Lung (tissue), 13 donors: ENCODE data around the gene INTS11. TPM values are rescaled to one million over a fixed set of nuclear protein-coding genes. Genes with fewer than 3 reads are reported as not detected.

Source experiments
- ATAC-seq: fragments of 200-7000 bp; cut with Tn5 transposase; one replicate; pipeline ENCODE4 v1.9.1; 2020; ENCODE audit warnings: moderate number of reproducible peaks; ENCODE audit not compliant: insufficient read depth, low FRiP score
- DNase-seq, 3 donors: peaks; one replicate each; pipeline ENCODE4 v3.0.0-alpha.2; 2013 to 2017
- H3K27ac ChIP-seq, 2 donors: one replicate each; pipeline ENCODE4 v1.5.1; 2013; ENCODE audit warnings: mild to moderate bottlenecking in 2 of 2, moderate library complexity in 2 of 2, control low read depth in 1 of 2, inconsistent platforms in 1 of 2, low read depth in 1 of 2, low read length in 1 of 2
- H3K27me3 ChIP-seq, 3 donors: one replicate each; pipeline ENCODE4 v1.5.1; 2013; ENCODE audit warnings: low read length in 2 of 3; ENCODE audit not compliant: control insufficient read depth in 3 of 3, insufficient read depth in 3 of 3
- H3K36me3 ChIP-seq, 4 donors: one replicate each; pipeline ENCODE4 v1.5.1; 2013; ENCODE audit warnings: low read length in 4 of 4, mild to moderate bottlenecking in 1 of 4, moderate library complexity in 1 of 4; ENCODE audit not compliant: control insufficient read depth in 4 of 4, insufficient read depth in 4 of 4
- H3K4me1 ChIP-seq, 5 donors: one replicate each; pipeline ENCODE4 v1.5.1; 2013; ENCODE audit warnings: low read length in 5 of 5, mild to moderate bottlenecking in 2 of 5, moderate library complexity in 1 of 5; ENCODE audit not compliant: control insufficient read depth in 5 of 5, insufficient read depth in 5 of 5
- H3K4me3 ChIP-seq: one replicate; pipeline ENCODE4 v1.5.1; 2013; ENCODE audit warnings: mild to moderate bottlenecking, control low read depth, moderate library complexity
- H3K9ac ChIP-seq, 2 donors: one replicate each; pipeline ENCODE4 v1.5.1; 2013; ENCODE audit warnings: low read length in 2 of 2, control low read depth in 1 of 2; ENCODE audit not compliant: insufficient read depth in 1 of 2
- H3K9me3 ChIP-seq, 4 donors: one replicate each; pipeline ENCODE4 v1.5.1; 2013; ENCODE audit warnings: low read length in 3 of 4, mild to moderate bottlenecking in 1 of 4, moderate library complexity in 1 of 4; ENCODE audit not compliant: control insufficient read depth in 4 of 4, insufficient read depth in 3 of 4
- WGBS, 2 donors: extraction: QIAGEN DNeasy Blood & Tissue Kit; methylation state at CpG; one replicate each; pipeline ENCODE4 v1.1.7; 2013; 5-methylcytosine and 5-hydroxymethylcytosine counted together
- polyA plus RNA-seq, 2 donors: library from polyadenylated mRNA; stranded (reverse); fragments of 200-250 nt; gene quantifications; one replicate each; pipeline ENCODE4 v1.2.1, GENCODE V29; 2013
- small RNA-seq: library from RNA; depleted of rRNA; stranded (forward); fragments of <200 nt; gene quantifications from one replicate; pipeline ENCODE3, GENCODE V24; 2014; ENCODE audit warnings: low replicate concordance
- total RNA-seq, 2 donors: library from RNA; depleted of rRNA in 1 of 2; stranded (reverse); fragments of >200 nt in 1 of 2; gene quantifications; one replicate each; pipeline ENCODE4 v1.2.1, GENCODE V29; 2014 to 2021
- TF ChIP-seq, protein P1 (sequence below): IDR thresholded peaks from 2 replicates; pipeline ENCODE4 v1.5.1; 2012; ENCODE audit warnings: mild to moderate bottlenecking; ENCODE audit errors: control extremely low read depth, extremely low read depth
- donor health status: control.
- donor health status: control.
- donor health status: Bipolar disorder and iron deficiency.
- donor health status: healthy.
- donor health status: DM: yes; HTN: yes; CAD: no.

Gene INTS11
- total and polyA plus RNA-seq, 4 donors: 89.8 to 130 (median 96.7) TPM

DNA sequence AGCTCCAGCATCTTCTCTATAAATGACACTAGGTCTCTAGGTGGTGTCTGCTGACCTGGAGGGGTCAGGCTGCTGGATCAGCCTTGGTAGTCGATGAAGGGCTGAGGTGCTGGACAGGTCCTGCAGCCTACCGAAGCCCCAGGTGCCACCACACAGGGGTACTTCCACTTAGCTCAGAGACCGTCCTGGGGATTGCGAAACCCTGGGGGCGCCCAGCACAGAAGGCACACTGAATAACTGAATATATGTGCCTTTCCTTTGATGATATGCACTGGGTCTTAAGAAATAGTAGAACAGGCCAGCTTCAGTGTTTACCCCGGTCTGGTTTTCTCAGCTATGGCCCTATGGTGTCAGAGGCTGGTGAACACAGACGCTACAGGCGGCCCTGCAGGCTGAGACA is 61.7 kb downstream of the INTS11 start:
- WGBS, 2 donors: 82 to 89% methylated on average over 8 of the region's 8 CpGs
- no peak for ATAC-seq
- DNase-seq: no peak
- peaks cover 0 to 5% (median 0%) of the 10 kb centered on the region in 4 donors for H3K9me3 ChIP-seq
- peaks cover 6 to 55% (median 14%) of the 10 kb centered on the region in 4 donors for H3K36me3 ChIP-seq
- no peak overlapping the region for H3K27ac ChIP-seq
- TF ChIP-seq, protein P1, sequence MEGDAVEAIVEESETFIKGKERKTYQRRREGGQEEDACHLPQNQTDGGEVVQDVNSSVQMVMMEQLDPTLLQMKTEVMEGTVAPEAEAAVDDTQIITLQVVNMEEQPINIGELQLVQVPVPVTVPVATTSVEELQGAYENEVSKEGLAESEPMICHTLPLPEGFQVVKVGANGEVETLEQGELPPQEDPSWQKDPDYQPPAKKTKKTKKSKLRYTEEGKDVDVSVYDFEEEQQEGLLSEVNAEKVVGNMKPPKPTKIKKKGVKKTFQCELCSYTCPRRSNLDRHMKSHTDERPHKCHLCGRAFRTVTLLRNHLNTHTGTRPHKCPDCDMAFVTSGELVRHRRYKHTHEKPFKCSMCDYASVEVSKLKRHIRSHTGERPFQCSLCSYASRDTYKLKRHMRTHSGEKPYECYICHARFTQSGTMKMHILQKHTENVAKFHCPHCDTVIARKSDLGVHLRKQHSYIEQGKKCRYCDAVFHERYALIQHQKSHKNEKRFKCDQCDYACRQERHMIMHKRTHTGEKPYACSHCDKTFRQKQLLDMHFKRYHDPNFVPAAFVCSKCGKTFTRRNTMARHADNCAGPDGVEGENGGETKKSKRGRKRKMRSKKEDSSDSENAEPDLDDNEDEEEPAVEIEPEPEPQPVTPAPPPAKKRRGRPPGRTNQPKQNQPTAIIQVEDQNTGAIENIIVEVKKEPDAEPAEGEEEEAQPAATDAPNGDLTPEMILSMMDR: no peak
- H3K4me1 ChIP-seq: peaks cover 0 to 12% (median 0%) of the 10 kb centered on the region in 5 donors
- H3K4me3 ChIP-seq: no peak overlapping the region
- no peaks in the 10 kb centered on the region for H3K27me3 ChIP-seq
- H3K9ac ChIP-seq: no peak overlapping the region

DNA sequence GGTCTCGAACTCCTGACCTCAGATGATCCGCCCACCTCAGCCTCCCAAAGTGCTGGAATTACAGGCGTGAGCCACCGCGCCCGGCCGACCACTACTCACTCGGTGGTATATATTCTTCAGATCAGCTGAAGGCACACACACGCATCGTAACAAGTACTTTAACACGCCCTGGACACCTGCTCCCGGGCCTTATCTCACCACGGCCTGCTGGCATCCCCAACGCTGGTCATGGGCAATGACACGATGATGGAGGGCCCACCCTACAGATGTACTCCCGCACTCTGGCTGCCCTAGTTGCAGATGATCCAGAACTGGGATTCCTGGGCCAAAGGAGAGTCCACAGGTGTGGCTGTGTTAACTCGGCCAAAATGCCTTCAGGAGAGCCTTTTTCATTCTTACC is 62.4 kb downstream of the INTS11 start:
- no peaks in the 10 kb centered on the region for H3K27me3 ChIP-seq
- H3K27ac ChIP-seq: no peak overlapping the region
- H3K9ac ChIP-seq: no peak overlapping the region
- ATAC-seq (no peak), DNase-seq (no peak)
- no peak overlapping the region for H3K4me3 ChIP-seq
- TF ChIP-seq, protein P1: no peak
- peaks cover 0 to 10% (median 0%) of the 10 kb centered on the region in 5 donors for H3K4me1 ChIP-seq
- H3K36me3 ChIP-seq: peaks cover 6 to 52% (median 14%) of the 10 kb centered on the region in 4 donors
- 97% methylated on average over 17 of the region's 17 CpGs for WGBS, 2 donors
- H3K9me3 ChIP-seq: peaks cover 0 to 5% (median 0%) of the 10 kb centered on the region in 4 donors

Small RNAs within 50 kb of the gene (small RNA-seq; reads per million reads assigned to genes)
- 0.08 reads per million for gene MIR6726

Other genes with a start within 250 kb of the INTS11 start
- 10 to 100 TPM in 1 of 2 donors, 1 to 10 TPM in 1; 9.9 to 19.2 TPM for gene C1orf159, start 208.6 kb downstream of the INTS11 start, total RNA-seq
- 10 to 100 TPM in 1 of 2 donors, 1 to 10 TPM in 1; 9.5 to 16.7 TPM for gene C1orf159, start 208.6 kb downstream of the INTS11 start, polyA plus RNA-seq
- gene TTLL10, start 150.8 kb downstream of the INTS11 start, total RNA-seq: 10 to 100 TPM in 1 of 2 donors, 1 to 10 TPM in 1; 4.8 to 19.7 TPM
- 1 to 10 TPM; 3.7 to 4.3 TPM for gene TTLL10, start 150.8 kb downstream of the INTS11 start, polyA plus RNA-seq
- gene TNFRSF18, start 118.1 kb downstream of the INTS11 start, total RNA-seq: 1 to 10 TPM; 2.7 to 4.0 TPM
- 1 to 10 TPM; 1.8 to 2.1 TPM for gene TNFRSF18, start 118.1 kb downstream of the INTS11 start, polyA plus RNA-seq
- gene TNFRSF4, start 110.5 kb downstream of the INTS11 start, total RNA-seq: 1 to 10 TPM; 3.6 to 5.3 TPM
- gene TNFRSF4, start 110.5 kb downstream of the INTS11 start, polyA plus RNA-seq: 10 to 100 TPM in 1 of 2 donors, 1 to 10 TPM in 1; 8.5 to 11.3 TPM
- 100 to 1,000 TPM in 1 of 2 donors, 10 to 100 TPM in 1; 65.7 to 189 TPM for gene SDF4, start 92.7 kb downstream of the INTS11 start, total RNA-seq
- gene SDF4, start 92.7 kb downstream of the INTS11 start, polyA plus RNA-seq: 100 to 1,000 TPM; 108 to 178 TPM
- 10 to 100 TPM in 1 of 2 donors, 1 to 10 TPM in 1; 7.0 to 28.3 TPM for gene B3GALT6, start 92.4 kb downstream of the INTS11 start, total RNA-seq
- gene B3GALT6, start 92.4 kb downstream of the INTS11 start, polyA plus RNA-seq: 10 to 100 TPM; 12.7 to 18.9 TPM
- 1 to 10 TPM; 1.5 to 2.5 TPM for gene C1QTNF12, start 77.9 kb downstream of the INTS11 start, total RNA-seq
- 1 to 10 TPM; 1.2 to 3.0 TPM for gene C1QTNF12, start 77.9 kb downstream of the INTS11 start, polyA plus RNA-seq
- 10 to 100 TPM; 36.0 to 57.4 TPM for gene UBE2J2, start 50.8 kb downstream of the INTS11 start, total RNA-seq
- 10 to 100 TPM; 45.9 to 48.2 TPM for gene UBE2J2, start 50.8 kb downstream of the INTS11 start, polyA plus RNA-seq
- gene SCNN1D, start 44.2 kb downstream of the INTS11 start, total RNA-seq: 1 to 10 TPM; 2.3 to 2.4 TPM
- 1 to 10 TPM in 1 of 2 donors, under 1 TPM in 1; 0.94 to 3.5 TPM for gene SCNN1D, start 44.2 kb downstream of the INTS11 start, polyA plus RNA-seq
- gene ACAP3, start 16.7 kb downstream of the INTS11 start, total RNA-seq: 10 to 100 TPM; 33.6 to 62.8 TPM
- gene ACAP3, start 16.7 kb downstream of the INTS11 start, polyA plus RNA-seq: 10 to 100 TPM; 18.7 to 42.0 TPM
- gene PUSL1, start 16.1 kb downstream of the INTS11 start, total RNA-seq: 10 to 100 TPM; 11.3 to 21.1 TPM
- gene PUSL1, start 16.1 kb downstream of the INTS11 start, polyA plus RNA-seq: 10 to 100 TPM; 16.1 to 23.7 TPM
- 10 to 100 TPM; 14.2 to 24.2 TPM for gene CPTP, start 142 bp upstream of the INTS11 start, total RNA-seq
- gene CPTP, start 142 bp upstream of the INTS11 start, polyA plus RNA-seq: 10 to 100 TPM; 10.9 to 32.0 TPM
- 1 to 10 TPM in 1 of 2 donors, under 1 TPM in 1; 0.67 to 1.3 TPM for gene TAS1R3, start 6.6 kb upstream of the INTS11 start, total RNA-seq
- gene TAS1R3, start 6.6 kb upstream of the INTS11 start, polyA plus RNA-seq: under 1 TPM; 0.13 to 0.43 TPM
- 10 to 100 TPM; 39.2 to 79.1 TPM for gene DVL1, start 24.8 kb upstream of the INTS11 start, total RNA-seq
- 10 to 100 TPM; 48.8 to 76.9 TPM for gene DVL1, start 24.8 kb upstream of the INTS11 start, polyA plus RNA-seq
- 100 to 1,000 TPM in 1 of 2 donors, 10 to 100 TPM in 1; 68.9 to 213 TPM for gene MXRA8, start 33.9 kb upstream of the INTS11 start, total RNA-seq
- 10 to 100 TPM; 38.5 to 65.0 TPM for gene MXRA8, start 33.9 kb upstream of the INTS11 start, polyA plus RNA-seq
- gene AURKAIP1, start 50.5 kb upstream of the INTS11 start, total RNA-seq: 100 to 1,000 TPM in 1 of 2 donors, 10 to 100 TPM in 1; 43.5 to 157 TPM
- gene AURKAIP1, start 50.5 kb upstream of the INTS11 start, polyA plus RNA-seq: 100 to 1,000 TPM; 179 to 208 TPM
- gene CCNL2, start 74.7 kb upstream of the INTS11 start, total RNA-seq: 100 to 1,000 TPM; 157 to 385 TPM
- gene CCNL2, start 74.7 kb upstream of the INTS11 start, polyA plus RNA-seq: 100 to 1,000 TPM in 1 of 2 donors, 10 to 100 TPM in 1; 97.9 to 230 TPM
- 100 to 1,000 TPM in 1 of 2 donors, 10 to 100 TPM in 1; 60.1 to 115 TPM for gene MRPL20, start 82.6 kb upstream of the INTS11 start, total RNA-seq
- gene MRPL20, start 82.6 kb upstream of the INTS11 start, polyA plus RNA-seq: 100 to 1,000 TPM; 129 to 181 TPM
- 10 to 100 TPM; 30.2 to 54.2 TPM for gene ANKRD65, start 96.6 kb upstream of the INTS11 start, total RNA-seq
- gene ANKRD65, start 96.6 kb upstream of the INTS11 start, polyA plus RNA-seq: 10 to 100 TPM; 13.5 to 33.5 TPM
- gene VWA1, start 111.0 kb upstream of the INTS11 start, total RNA-seq: 10 to 100 TPM; 72.6 to 94.3 TPM
- 10 to 100 TPM; 51.7 to 65.6 TPM for gene VWA1, start 111.0 kb upstream of the INTS11 start, polyA plus RNA-seq
- gene ATAD3C, start 125.0 kb upstream of the INTS11 start, total RNA-seq: 10 to 100 TPM in 1 of 2 donors, under 1 TPM in 1; 0.60 to 14.0 TPM
- 10 to 100 TPM; 15.7 to 18.0 TPM for gene ATAD3C, start 125.0 kb upstream of the INTS11 start, polyA plus RNA-seq
- gene ATAD3B, start 147.1 kb upstream of the INTS11 start, total RNA-seq: 10 to 100 TPM; 21.6 to 39.0 TPM
- gene ATAD3B, start 147.1 kb upstream of the INTS11 start, polyA plus RNA-seq: 10 to 100 TPM; 23.4 to 32.6 TPM
- 10 to 100 TPM in 1 of 2 donors, 1 to 10 TPM in 1; 8.1 to 31.3 TPM for gene ATAD3A, start 187.5 kb upstream of the INTS11 start, total RNA-seq
- gene ATAD3A, start 187.5 kb upstream of the INTS11 start, polyA plus RNA-seq: 10 to 100 TPM; 26.9 to 29.8 TPM
- gene TMEM240, start 216.0 kb upstream of the INTS11 start, total RNA-seq: 1 to 10 TPM; 2.3 to 3.9 TPM
- 1 to 10 TPM; 2.3 to 4.2 TPM for gene TMEM240, start 216.0 kb upstream of the INTS11 start, polyA plus RNA-seq